ENCODE measurements around the gene MRPL37. TPM values are rescaled to one million over a fixed set of nuclear protein-coding genes. Genes with fewer than 3 reads are reported as not detected.

MRPL37 gene
- polyA plus RNA-seq, 1 experiment, result 16.6 TPM

DNA sequence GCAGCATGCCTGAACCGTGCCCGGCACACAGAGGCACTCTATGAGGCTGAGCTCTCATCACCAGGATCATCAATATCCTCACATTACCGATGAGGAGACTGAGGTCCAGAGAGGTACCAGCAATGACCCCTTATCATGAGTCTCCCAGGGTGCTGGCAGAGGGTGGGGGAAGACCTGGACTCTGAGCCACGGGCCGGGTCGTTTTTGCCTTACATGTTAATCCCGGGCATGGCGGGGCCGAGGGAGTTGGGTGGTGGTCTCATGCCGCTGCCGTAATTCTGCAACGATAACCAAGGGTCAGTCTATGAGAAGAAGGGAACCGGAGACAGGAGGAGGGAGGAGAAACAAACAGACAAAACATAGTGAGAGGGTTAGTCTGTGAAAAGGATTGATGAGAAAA lies 43.1 kb downstream of the MRPL37 start:
- Histone ChIP-seq H3K9me3 (ENCODE audit: control insufficient read depth, insufficient read depth, low read length) (no peaks in the 10 kb centered on the region), H3K27ac (ENCODE audit: low read depth, low read length) (no peak overlapping the region), H3K4me3 (ENCODE audit: low read depth, low read length) (no peak overlapping the region), H3K27me3 (ENCODE audit: control insufficient read depth, insufficient read depth, low read length) (no peaks in the 10 kb centered on the region)
- no peak for DNase-seq (ENCODE audit: low read depth, low spot score)
- ChIA-PET POLR2A (no interaction called here), CTCF (no interaction called here)
- no peak for TF ChIP-seq CTCF (IDR thresholded peaks at IDR 0.05; ENCODE audit: low read depth, low read length)

GRCh38 chr1:54244655-54245054 lies 44.7 kb downstream of the MRPL37 start:
- no peak for TF ChIP-seq CTCF (IDR thresholded peaks at IDR 0.05; ENCODE audit: low read depth, low read length)
- ChIA-PET POLR2A (no interaction called here), CTCF (no interaction called here)
- H3K27ac ChIP-seq (ENCODE audit: low read depth, low read length), result no peak overlapping the region
- no peak for DNase-seq (ENCODE audit: low read depth, low spot score)
- H3K4me3 ChIP-seq (ENCODE audit: low read depth, low read length), result no peak overlapping the region
- H3K9me3 ChIP-seq (ENCODE audit: control insufficient read depth, insufficient read depth, low read length), result no peaks in the 10 kb centered on the region
- no peaks in the 10 kb centered on the region for H3K27me3 ChIP-seq (ENCODE audit: control insufficient read depth, insufficient read depth, low read length)

DNA sequence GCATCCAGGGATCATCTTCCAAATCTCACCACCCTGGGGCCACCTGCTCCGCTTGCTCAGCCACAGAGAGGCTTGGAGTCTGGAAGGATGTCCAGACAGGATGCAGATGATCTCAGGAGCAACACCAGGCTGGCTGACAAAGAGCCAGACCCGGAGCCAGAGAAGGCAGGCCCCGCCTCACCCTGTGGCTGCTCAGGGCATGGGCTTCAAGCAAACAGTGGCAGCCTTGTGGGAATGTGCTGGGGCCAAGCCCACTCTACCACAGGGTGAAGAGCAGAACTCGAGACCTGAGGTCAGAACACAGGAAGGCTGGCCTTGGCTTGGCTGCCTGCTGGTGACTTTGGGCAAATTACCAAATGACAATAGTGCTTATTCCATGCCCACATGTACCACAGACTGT lies 45.5 kb downstream of the MRPL37 start:
- Histone ChIP-seq H3K9me3 (ENCODE audit: control insufficient read depth, insufficient read depth, low read length) (0 out of 2 replicates have a peak, but pooled peaks cover 3% of the 10 kb centered on the region), H3K4me3 (ENCODE audit: low read depth, low read length) (no peak overlapping the region), H3K27ac (ENCODE audit: low read depth, low read length) (no peak overlapping the region), H3K27me3 (ENCODE audit: control insufficient read depth, insufficient read depth, low read length) (no peaks in the 10 kb centered on the region)
- no peak for TF ChIP-seq CTCF (IDR thresholded peaks at IDR 0.05; ENCODE audit: low read depth, low read length)
- DNase-seq (ENCODE audit: low read depth, low spot score), result no peak
- ChIA-PET CTCF (no interaction called here), POLR2A (no interaction called here)

- no peak for DNase-seq (ENCODE audit: low read depth, low spot score)
- POLR2A ChIA-PET, result no interaction called here
- no peaks in the 10 kb centered on the region for H3K27me3 ChIP-seq (ENCODE audit: control insufficient read depth, insufficient read depth, low read length)
- H3K27ac ChIP-seq (ENCODE audit: low read depth, low read length), result no peak overlapping the region
- no peak for TF ChIP-seq CTCF (IDR thresholded peaks at IDR 0.05; ENCODE audit: low read depth, low read length)
- CTCF ChIA-PET, result no interaction called here
- no peak overlapping the region for H3K4me3 ChIP-seq (ENCODE audit: low read depth, low read length)
- H3K9me3 ChIP-seq (ENCODE audit: control insufficient read depth, insufficient read depth, low read length), result 0 out of 2 replicates have a peak, but pooled peaks cover 3% of the 10 kb centered on the region
Measured at GRCh38 chr1:54246116-54246721, 46.3 kb downstream of the MRPL37 start.

DNA sequence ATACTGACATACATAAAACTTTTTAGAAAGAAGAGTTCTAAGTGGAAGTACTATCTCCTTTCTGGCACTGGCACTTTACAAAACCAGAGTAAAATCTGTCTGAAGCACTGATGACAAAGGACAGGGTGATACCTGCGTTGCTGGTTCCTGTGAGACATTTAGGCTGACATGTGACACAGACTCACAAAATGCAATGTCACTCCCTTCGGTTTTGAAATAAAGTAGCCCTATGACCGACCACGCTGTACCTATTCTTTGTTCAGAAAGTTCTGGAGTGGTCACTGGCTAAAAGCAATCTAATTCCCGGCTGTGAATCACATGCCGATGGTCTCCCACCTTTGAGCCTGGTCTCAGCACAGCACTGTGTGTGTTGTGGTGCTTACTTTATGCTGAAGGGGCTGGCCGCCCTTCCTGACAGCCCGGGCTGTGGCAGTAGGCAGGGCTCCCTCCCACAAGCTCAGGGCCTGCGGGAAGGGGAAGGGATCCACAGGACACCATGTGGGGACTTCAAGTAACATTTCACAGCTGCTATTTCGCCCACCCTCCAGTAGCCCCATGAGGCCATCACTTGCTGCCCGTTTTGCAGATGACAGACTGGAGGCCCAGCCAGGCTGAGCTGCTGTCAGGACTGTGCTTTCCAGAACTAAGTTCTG lies 48.0 kb downstream of the MRPL37 start:
- no peaks in the 10 kb centered on the region for H3K27me3 ChIP-seq (ENCODE audit: control insufficient read depth, insufficient read depth, low read length)
- no peak for DNase-seq (ENCODE audit: low read depth, low spot score)
- H3K27ac ChIP-seq (ENCODE audit: low read depth, low read length), result no peak overlapping the region
- no peak for TF ChIP-seq CTCF (IDR thresholded peaks at IDR 0.05; ENCODE audit: low read depth, low read length)
- ChIA-PET CTCF (no interaction called here), POLR2A (no interaction called here)
- H3K9me3 ChIP-seq (ENCODE audit: control insufficient read depth, insufficient read depth, low read length), result 0 out of 2 replicates have a peak, but pooled peaks cover 3% of the 10 kb centered on the region
- no peak overlapping the region for H3K4me3 ChIP-seq (ENCODE audit: low read depth, low read length)

Measured in AG04450 (cell line).